H1 (cell line): ENCODE results near the gene STARD9. TPM values are rescaled to one million over a fixed set of nuclear protein-coding genes. Genes with fewer than 3 reads are reported as not detected.

Experiments used
- polyA plus RNA-seq, 7 experiments: library from polyadenylated mRNA; depleted of rRNA in 3 of 7; stranded (reverse) in 5 of 7; unstranded in 2 of 7; fragments of >200 nt in 5 of 7; fragments of 200-250 nt in 2 of 7; gene quantifications; 1 replicate in 5 of 7; 2 replicates in 1 of 7; 4 replicates in 1 of 7; pipeline versions ENCODE4 v1.2.1 to v1.2.3, GENCODE V29; 2011 to 2013; ENCODE audit warnings: missing spikeins in 2 of 7, mixed read lengths in 2 of 7
- total RNA-seq: library from RNA; stranded (reverse); fragmentation: NEBNext Ultra II Directional; extraction: Animal tissue kit (Norgen Biotek cat#: 25700); gene quantifications from 2 replicates; pipeline ENCODE4 v1.2.1, GENCODE V29; 2021
- TF ChIP-seq, protein P1 (sequence below): fragments of 300-600 bp; sonication (generic); IDR thresholded peaks from 2 replicates; pipeline ENCODE4 v1.7.1; 2012; ENCODE audit warnings: low read length, moderate library complexity, mild to moderate bottlenecking, inconsistent platforms; ENCODE audit not compliant: insufficient replicate concordance

The STARD9 gene
- total and polyA plus RNA-seq, 2 of the 8 experiments (the other 6 are each of a cell fraction or from before 2014, with no cell fraction given), result 2.8 to 7.0 TPM

DNA sequence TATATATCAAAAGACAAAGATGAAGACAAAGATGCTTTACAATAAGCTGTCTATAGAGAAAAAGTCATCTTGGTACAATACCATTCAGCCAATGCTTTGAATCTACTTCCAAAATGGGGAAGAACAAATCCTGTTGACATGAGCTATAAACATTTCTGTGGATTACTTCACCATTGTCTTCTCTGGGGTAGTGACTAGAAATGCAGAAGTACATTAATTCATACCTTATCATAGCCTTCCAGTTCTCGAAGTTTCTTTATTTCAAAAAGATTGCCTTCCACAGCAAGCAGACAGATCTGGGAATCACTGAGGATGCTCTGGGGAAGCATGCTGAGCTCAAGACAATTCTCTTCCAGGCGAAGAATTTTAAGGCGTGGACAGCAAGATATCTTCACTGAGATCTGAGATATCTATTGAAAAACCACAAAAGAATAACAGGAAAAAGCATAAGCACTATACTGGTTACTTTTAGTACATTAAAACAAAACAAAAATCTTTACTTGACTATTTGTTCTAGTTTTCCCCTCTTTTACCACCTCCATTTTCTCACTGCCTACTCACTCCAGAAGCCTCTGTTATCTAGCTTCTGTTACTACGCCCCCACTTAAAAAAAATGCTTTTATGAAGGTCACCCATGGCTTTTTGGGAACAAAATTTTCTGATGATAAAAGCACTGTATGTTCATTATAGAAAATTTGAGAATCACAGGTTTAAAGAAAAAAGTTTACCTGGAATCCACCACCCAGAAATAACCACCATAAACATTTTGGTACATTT lies 30.4 kb upstream of the STARD9 start (continued):
- TF ChIP-seq, protein P1, sequence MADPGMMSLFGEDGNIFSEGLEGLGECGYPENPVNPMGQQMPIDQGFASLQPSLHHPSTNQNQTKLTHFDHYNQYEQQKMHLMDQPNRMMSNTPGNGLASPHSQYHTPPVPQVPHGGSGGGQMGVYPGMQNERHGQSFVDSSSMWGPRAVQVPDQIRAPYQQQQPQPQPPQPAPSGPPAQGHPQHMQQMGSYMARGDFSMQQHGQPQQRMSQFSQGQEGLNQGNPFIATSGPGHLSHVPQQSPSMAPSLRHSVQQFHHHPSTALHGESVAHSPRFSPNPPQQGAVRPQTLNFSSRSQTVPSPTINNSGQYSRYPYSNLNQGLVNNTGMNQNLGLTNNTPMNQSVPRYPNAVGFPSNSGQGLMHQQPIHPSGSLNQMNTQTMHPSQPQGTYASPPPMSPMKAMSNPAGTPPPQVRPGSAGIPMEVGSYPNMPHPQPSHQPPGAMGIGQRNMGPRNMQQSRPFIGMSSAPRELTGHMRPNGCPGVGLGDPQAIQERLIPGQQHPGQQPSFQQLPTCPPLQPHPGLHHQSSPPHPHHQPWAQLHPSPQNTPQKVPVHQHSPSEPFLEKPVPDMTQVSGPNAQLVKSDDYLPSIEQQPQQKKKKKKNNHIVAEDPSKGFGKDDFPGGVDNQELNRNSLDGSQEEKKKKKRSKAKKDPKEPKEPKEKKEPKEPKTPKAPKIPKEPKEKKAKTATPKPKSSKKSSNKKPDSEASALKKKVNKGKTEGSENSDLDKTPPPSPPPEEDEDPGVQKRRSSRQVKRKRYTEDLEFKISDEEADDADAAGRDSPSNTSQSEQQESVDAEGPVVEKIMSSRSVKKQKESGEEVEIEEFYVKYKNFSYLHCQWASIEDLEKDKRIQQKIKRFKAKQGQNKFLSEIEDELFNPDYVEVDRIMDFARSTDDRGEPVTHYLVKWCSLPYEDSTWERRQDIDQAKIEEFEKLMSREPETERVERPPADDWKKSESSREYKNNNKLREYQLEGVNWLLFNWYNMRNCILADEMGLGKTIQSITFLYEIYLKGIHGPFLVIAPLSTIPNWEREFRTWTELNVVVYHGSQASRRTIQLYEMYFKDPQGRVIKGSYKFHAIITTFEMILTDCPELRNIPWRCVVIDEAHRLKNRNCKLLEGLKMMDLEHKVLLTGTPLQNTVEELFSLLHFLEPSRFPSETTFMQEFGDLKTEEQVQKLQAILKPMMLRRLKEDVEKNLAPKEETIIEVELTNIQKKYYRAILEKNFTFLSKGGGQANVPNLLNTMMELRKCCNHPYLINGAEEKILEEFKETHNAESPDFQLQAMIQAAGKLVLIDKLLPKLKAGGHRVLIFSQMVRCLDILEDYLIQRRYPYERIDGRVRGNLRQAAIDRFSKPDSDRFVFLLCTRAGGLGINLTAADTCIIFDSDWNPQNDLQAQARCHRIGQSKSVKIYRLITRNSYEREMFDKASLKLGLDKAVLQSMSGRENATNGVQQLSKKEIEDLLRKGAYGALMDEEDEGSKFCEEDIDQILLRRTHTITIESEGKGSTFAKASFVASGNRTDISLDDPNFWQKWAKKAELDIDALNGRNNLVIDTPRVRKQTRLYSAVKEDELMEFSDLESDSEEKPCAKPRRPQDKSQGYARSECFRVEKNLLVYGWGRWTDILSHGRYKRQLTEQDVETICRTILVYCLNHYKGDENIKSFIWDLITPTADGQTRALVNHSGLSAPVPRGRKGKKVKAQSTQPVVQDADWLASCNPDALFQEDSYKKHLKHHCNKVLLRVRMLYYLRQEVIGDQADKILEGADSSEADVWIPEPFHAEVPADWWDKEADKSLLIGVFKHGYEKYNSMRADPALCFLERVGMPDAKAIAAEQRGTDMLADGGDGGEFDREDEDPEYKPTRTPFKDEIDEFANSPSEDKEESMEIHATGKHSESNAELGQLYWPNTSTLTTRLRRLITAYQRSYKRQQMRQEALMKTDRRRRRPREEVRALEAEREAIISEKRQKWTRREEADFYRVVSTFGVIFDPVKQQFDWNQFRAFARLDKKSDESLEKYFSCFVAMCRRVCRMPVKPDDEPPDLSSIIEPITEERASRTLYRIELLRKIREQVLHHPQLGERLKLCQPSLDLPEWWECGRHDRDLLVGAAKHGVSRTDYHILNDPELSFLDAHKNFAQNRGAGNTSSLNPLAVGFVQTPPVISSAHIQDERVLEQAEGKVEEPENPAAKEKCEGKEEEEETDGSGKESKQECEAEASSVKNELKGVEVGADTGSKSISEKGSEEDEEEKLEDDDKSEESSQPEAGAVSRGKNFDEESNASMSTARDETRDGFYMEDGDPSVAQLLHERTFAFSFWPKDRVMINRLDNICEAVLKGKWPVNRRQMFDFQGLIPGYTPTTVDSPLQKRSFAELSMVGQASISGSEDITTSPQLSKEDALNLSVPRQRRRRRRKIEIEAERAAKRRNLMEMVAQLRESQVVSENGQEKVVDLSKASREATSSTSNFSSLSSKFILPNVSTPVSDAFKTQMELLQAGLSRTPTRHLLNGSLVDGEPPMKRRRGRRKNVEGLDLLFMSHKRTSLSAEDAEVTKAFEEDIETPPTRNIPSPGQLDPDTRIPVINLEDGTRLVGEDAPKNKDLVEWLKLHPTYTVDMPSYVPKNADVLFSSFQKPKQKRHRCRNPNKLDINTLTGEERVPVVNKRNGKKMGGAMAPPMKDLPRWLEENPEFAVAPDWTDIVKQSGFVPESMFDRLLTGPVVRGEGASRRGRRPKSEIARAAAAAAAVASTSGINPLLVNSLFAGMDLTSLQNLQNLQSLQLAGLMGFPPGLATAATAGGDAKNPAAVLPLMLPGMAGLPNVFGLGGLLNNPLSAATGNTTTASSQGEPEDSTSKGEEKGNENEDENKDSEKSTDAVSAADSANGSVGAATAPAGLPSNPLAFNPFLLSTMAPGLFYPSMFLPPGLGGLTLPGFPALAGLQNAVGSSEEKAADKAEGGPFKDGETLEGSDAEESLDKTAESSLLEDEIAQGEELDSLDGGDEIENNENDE, result no peak
- TF ChIP-seq, all 59 proteins: peak for 0
